DND-41 (cell line): ENCODE results near the gene SLC22A25.

Experiments used
- ATAC-seq: fragments of 200-7000 bp; cut with Tn5 transposase; 3 replicates; pipeline ENCODE4 v1.9.1; 2021; ENCODE audit warnings: low read depth; ENCODE audit not compliant: insufficient read depth
- DNase-seq: peaks from one replicate; pipeline ENCODE4 v3.0.0-alpha.2; 2020
- H2AFZ ChIP-seq: 2 replicates; pipeline ENCODE4 v1.6.0; 2012; ENCODE audit warnings: low read depth, low read length
- H3K27ac ChIP-seq: 2 replicates; pipeline ENCODE4 v1.5.1; 2012; ENCODE audit warnings: low read length, inconsistent platforms
- H3K27me3 ChIP-seq: fragments of 200-600 bp; sonication (generic); 2 replicates; pipeline ENCODE4 v1.6.0; 2012; ENCODE audit warnings: low read length, mild to moderate bottlenecking, inconsistent platforms; ENCODE audit not compliant: insufficient read depth, poor library complexity
- H3K36me3 ChIP-seq: 2 replicates; pipeline ENCODE4 v1.5.1; 2012; ENCODE audit warnings: low read length, inconsistent platforms; ENCODE audit not compliant: insufficient read depth
- H3K4me1 ChIP-seq: 2 replicates; pipeline ENCODE4 v1.5.1; 2012; ENCODE audit warnings: mild to moderate bottlenecking, low read length; ENCODE audit not compliant: insufficient read depth
- H3K4me2 ChIP-seq: 2 replicates; pipeline ENCODE4 v1.6.0; 2012; ENCODE audit warnings: mild to moderate bottlenecking, moderate library complexity, low read length, inconsistent platforms; ENCODE audit not compliant: insufficient read depth
- H3K4me3 ChIP-seq, 2 experiments: fragments of 200-600 bp in 1 of 2; shearing (Covaris generic) in 1 of 2; 2 replicates each; pipeline ENCODE4 v1.5.1; 2012 to 2016; ENCODE audit warnings: inconsistent platforms in 2 of 2, low read length in 2 of 2, mild to moderate bottlenecking in 2 of 2, low read depth in 1 of 2, moderate library complexity in 1 of 2
- H3K79me2 ChIP-seq: 2 replicates; pipeline ENCODE4 v1.6.0; 2012; ENCODE audit warnings: low read length, inconsistent platforms; ENCODE audit not compliant: insufficient read depth
- H3K9ac ChIP-seq: 2 replicates; pipeline ENCODE4 v1.6.0; 2012; ENCODE audit warnings: low read depth, mild to moderate bottlenecking, inconsistent platforms, low read length, moderate library complexity
- H3K9me3 ChIP-seq: 2 replicates; pipeline ENCODE4 v1.5.1; 2012; ENCODE audit warnings: low read length, moderate library complexity, mild to moderate bottlenecking, inconsistent platforms; ENCODE audit not compliant: insufficient read depth, severe bottlenecking
- H4K20me1 ChIP-seq: 2 replicates; pipeline ENCODE4 v1.6.0; 2012; ENCODE audit warnings: low read length; ENCODE audit not compliant: insufficient read depth
- EZH2 ChIP-seq: IDR thresholded peaks from 3 replicates; pipeline ENCODE4 v1.6.1; 2012; ENCODE audit warnings: borderline replicate concordance, low read depth, mild to moderate bottlenecking, moderate library complexity, low read length, inconsistent platforms; ENCODE audit not compliant: severe bottlenecking
- TF ChIP-seq, protein P1 (sequence below): IDR thresholded peaks from 2 replicates; pipeline ENCODE4 v1.5.1; 2012; ENCODE audit warnings: borderline replicate concordance, low read length, moderate library complexity, mild to moderate bottlenecking; ENCODE audit not compliant: poor library complexity, severe bottlenecking; ENCODE audit errors: extremely low read depth

SLC22A25 gene

DNA sequence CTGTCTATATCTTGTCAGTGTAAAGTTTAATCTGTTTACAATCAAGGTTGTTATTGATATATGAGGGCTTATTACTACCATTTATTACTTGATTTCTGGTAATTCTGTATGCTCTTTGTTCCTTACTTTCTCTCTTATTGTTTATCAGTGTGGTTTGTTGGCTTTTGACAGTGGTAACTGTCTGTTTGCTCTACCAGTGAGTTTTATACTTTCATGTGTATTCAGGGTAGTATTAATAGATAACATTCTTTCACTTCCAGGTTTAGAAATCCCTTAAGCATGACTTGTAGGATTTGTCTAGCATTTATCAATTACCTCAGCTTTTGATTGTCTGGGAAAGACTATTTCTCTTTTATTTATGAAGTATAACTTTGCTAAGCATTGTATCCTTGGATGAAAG lies 37.5 kb upstream of the SLC22A25 start:
- DNase-seq, result no peak
- no peak for TF ChIP-seq EZH2
- TF ChIP-seq, protein P1, sequence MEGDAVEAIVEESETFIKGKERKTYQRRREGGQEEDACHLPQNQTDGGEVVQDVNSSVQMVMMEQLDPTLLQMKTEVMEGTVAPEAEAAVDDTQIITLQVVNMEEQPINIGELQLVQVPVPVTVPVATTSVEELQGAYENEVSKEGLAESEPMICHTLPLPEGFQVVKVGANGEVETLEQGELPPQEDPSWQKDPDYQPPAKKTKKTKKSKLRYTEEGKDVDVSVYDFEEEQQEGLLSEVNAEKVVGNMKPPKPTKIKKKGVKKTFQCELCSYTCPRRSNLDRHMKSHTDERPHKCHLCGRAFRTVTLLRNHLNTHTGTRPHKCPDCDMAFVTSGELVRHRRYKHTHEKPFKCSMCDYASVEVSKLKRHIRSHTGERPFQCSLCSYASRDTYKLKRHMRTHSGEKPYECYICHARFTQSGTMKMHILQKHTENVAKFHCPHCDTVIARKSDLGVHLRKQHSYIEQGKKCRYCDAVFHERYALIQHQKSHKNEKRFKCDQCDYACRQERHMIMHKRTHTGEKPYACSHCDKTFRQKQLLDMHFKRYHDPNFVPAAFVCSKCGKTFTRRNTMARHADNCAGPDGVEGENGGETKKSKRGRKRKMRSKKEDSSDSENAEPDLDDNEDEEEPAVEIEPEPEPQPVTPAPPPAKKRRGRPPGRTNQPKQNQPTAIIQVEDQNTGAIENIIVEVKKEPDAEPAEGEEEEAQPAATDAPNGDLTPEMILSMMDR, result no peak
- ATAC-seq, result no peak
- Histone ChIP-seq H3K9me3 (no peaks in the 10 kb centered on the region), H3K27ac (no peak overlapping the region), H3K27me3 (peaks cover 3% of the 10 kb centered on the region), H3K4me3 (no peak overlapping the region), H2AFZ (no peak overlapping the region), H3K36me3 (no peaks in the 10 kb centered on the region), H3K9ac (no peak overlapping the region), H3K4me2 (no peak overlapping the region), H3K4me1 (no peaks in the 10 kb centered on the region), H3K79me2 (no peaks in the 10 kb centered on the region), H4K20me1 (no peaks in the 10 kb centered on the region)

DNA sequence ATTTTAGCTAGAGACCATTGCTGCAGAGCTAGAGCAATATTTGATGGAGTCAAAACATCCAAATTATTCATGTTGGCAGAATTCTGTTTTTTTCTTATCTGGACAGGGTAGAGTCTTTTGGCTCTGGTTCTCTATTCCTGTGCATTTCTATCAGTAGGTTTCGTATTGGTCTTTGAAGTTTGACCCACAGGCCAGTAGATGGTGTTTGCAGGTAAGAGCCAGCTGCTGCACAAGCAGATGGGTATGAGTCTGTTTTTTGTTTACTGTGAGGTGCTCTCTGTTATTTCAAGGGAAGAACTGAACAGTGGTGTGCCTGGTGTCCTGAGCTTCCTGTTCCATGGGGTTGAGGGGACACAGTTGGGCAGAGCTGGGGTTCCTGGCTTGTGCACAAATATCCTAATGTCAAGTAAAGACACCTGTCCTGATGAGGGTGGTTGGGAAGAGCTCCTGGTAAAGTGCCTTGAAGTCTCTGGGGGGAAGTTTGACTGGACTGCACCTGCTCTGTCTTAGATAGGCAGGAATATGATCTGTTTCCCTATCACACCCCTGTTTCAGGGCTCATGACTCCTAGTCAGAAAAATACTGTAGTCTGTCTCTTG lies 34.0 kb upstream of the SLC22A25 start:
- H3K79me2 ChIP-seq, result no peaks in the 10 kb centered on the region
- H3K4me3 ChIP-seq, result no peak overlapping the region
- H3K4me2 ChIP-seq, result no peak overlapping the region
- no peaks in the 10 kb centered on the region for H3K4me1 ChIP-seq
- H3K27ac ChIP-seq, result no peak overlapping the region
- no peaks in the 10 kb centered on the region for H4K20me1 ChIP-seq
- TF ChIP-seq EZH2, result no peak
- TF ChIP-seq, protein P1, result peak; percentile 35
- no peak overlapping the region for H2AFZ ChIP-seq
- peaks cover 6% of the 10 kb centered on the region for H3K27me3 ChIP-seq
- ATAC-seq (no peak), DNase-seq (no peak)
- H3K36me3 ChIP-seq, result no peaks in the 10 kb centered on the region
- no peaks in the 10 kb centered on the region for H3K9me3 ChIP-seq
- no peak overlapping the region for H3K9ac ChIP-seq

DNA sequence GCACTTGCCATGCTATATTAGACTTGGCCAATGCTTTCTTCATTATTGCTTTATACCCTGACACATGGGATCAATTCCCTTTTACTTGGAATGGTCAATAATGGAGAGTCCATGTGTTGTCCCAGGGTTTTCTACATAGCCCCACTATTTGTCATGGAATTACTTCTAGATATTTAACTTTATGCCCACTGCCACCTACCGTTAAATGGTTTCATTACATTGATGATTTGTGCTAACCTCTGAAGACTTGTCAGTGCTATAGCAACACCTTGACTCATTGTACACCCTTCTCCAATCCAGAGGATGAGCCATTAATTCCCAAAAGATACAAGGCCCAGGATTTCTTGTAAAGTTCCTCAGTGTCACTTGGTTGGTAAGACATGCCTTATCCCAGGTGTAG lies 31.4 kb upstream of the SLC22A25 start:
- TF ChIP-seq, protein P1, result no peak
- no peak for TF ChIP-seq EZH2
- peaks cover 3% of the 10 kb centered on the region for H3K27me3 ChIP-seq
- no peak overlapping the region for H3K9ac ChIP-seq
- H3K4me3 ChIP-seq, result no peak overlapping the region
- H3K36me3 ChIP-seq, result no peaks in the 10 kb centered on the region
- H3K27ac ChIP-seq, result no peak overlapping the region
- H2AFZ ChIP-seq, result no peak overlapping the region
- no peaks in the 10 kb centered on the region for H3K79me2 ChIP-seq
- no peaks in the 10 kb centered on the region for H3K9me3 ChIP-seq
- ATAC-seq, result no peak
- no peak for DNase-seq
- no peaks in the 10 kb centered on the region for H3K4me1 ChIP-seq
- H4K20me1 ChIP-seq, result no peaks in the 10 kb centered on the region
- H3K4me2 ChIP-seq, result no peak overlapping the region

DNA sequence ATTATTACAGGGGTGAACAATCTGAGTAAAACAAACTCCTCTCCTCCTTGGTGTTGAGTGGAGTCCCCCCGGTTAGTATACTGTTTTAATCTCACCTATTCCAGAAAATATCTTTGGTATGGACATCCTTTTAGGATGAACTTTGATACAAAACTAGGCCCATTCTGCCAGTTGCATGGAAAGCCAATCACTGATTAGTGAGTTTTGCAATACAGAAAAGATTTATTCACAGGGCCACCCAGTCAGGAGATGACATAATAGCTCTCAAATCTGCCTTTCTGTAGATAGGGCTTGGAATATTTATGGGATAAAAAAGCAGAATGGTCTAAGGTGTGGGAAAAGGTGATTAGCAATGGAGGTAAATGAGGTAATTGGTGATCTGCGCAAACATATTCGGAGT lies 30.3 kb upstream of the SLC22A25 start:
- H3K27ac ChIP-seq, result no peak overlapping the region
- H3K36me3 ChIP-seq, result no peaks in the 10 kb centered on the region
- H3K27me3 ChIP-seq, result peaks cover 7% of the 10 kb centered on the region
- H3K4me2 ChIP-seq, result no peak overlapping the region
- H3K4me3 ChIP-seq, result no peak overlapping the region
- TF ChIP-seq, protein P1, result no peak
- ATAC-seq, result no peak
- H3K4me1 ChIP-seq, result no peaks in the 10 kb centered on the region
- no peaks in the 10 kb centered on the region for H4K20me1 ChIP-seq
- H2AFZ ChIP-seq, result no peak overlapping the region
- no peak overlapping the region for H3K9ac ChIP-seq
- no peaks in the 10 kb centered on the region for H3K9me3 ChIP-seq
- H3K79me2 ChIP-seq, result no peaks in the 10 kb centered on the region
- no peak for DNase-seq
